Prostate gland (tissue), 2 donors: ENCODE measurements around the gene OVCH1.

Source experiments
- CTCF ChIP-seq, 4 experiments: fragments of 200-600 bp in 2 of 4; fragments of 450-650 bp in 2 of 4; sonication (generic) in 2 of 4; IDR thresholded peaks; 1 replicate in 3 of 4; 2 replicates in 1 of 4; pipeline ENCODE4 v1.5.1; 2016 to 2019; ENCODE audit warnings: antibody characterized with exemption in 4 of 4, mild to moderate bottlenecking in 2 of 4, moderate library complexity in 2 of 4
- POLR2A ChIP-seq: fragments of 450-650 bp; IDR thresholded peaks from one replicate; pipeline ENCODE4 v1.6.1; 2016; ENCODE audit warnings: antibody characterized with exemption, mild to moderate bottlenecking
- POLR2AphosphoS5 ChIP-seq: sonication (generic); formaldehyde crosslinking; IDR thresholded peaks from one replicate; pipeline ENCODE4 v1.6.1; 2017; ENCODE audit warnings: antibody characterized with exemption

- TF ChIP-seq POLR2A (no peak), CTCF (IDR thresholded peaks at IDR 0.05) (no peak), POLR2AphosphoS5 (no peak)
Observed at GRCh38 chr12:29416748-29417147, 80.7 kb downstream of the OVCH1 start.
